ENCODE results near the gene SH3RF3.

The SH3RF3 gene

GRCh38 chr2:109247812-109248211 is 118.8 kb downstream of the SH3RF3 start:
- no peak for TF ChIP-seq CTCF (IDR thresholded peaks at IDR 0.05)
- H3K9me3 Mint-ChIP-seq, result peaks cover 4% of the 10 kb centered on the region
- no peaks in the 10 kb centered on the region for H3K36me3 Mint-ChIP-seq (ENCODE audit: low read depth)
- no peak overlapping the region for H3K27ac Mint-ChIP-seq
- peaks cover 11% of the 10 kb centered on the region for H3K27me3 Mint-ChIP-seq (ENCODE audit: low read depth, poor library complexity)
- H3K4me3 Mint-ChIP-seq, result no peak overlapping the region
- no peak for DNase-seq
- H3K4me1 Mint-ChIP-seq, result peaks cover 20% of the 10 kb centered on the region

GRCh38 chr2:109248590-109248989 is 119.6 kb downstream of the SH3RF3 start:
- no peak for TF ChIP-seq CTCF (IDR thresholded peaks at IDR 0.05)
- H3K27me3 Mint-ChIP-seq (ENCODE audit: low read depth, poor library complexity), result peaks cover 9% of the 10 kb centered on the region
- H3K27ac Mint-ChIP-seq, result no peak overlapping the region
- H3K9me3 Mint-ChIP-seq, result peaks cover 4% of the 10 kb centered on the region
- H3K4me3 Mint-ChIP-seq, result no peak overlapping the region
- peaks cover 14% of the 10 kb centered on the region for H3K4me1 Mint-ChIP-seq
- H3K36me3 Mint-ChIP-seq (ENCODE audit: low read depth), result no peaks in the 10 kb centered on the region
- no peak for DNase-seq

- Mint-ChIP-seq H3K36me3 (ENCODE audit: low read depth) (no peaks in the 10 kb centered on the region), H3K4me3 (no peak overlapping the region), H3K27ac (no peak overlapping the region), H3K27me3 (ENCODE audit: low read depth, poor library complexity) (peaks cover 9% of the 10 kb centered on the region), H3K4me1 (peaks cover 23% of the 10 kb centered on the region), H3K9me3 (no peaks in the 10 kb centered on the region)
- no peak for DNase-seq
- TF ChIP-seq CTCF (IDR thresholded peaks at IDR 0.05), result no peak
Measured at GRCh38 chr2:109253217-109253616, 124.2 kb downstream of the SH3RF3 start.

GRCh38 chr2:109254174-109254904 is 125.3 kb downstream of the SH3RF3 start:
- no peak for DNase-seq
- no peak for TF ChIP-seq CTCF (IDR thresholded peaks at IDR 0.05)
- peaks cover 6% of the 10 kb centered on the region for H3K27me3 Mint-ChIP-seq (ENCODE audit: low read depth, poor library complexity)
- H3K9me3 Mint-ChIP-seq, result no peaks in the 10 kb centered on the region
- no peaks in the 10 kb centered on the region for H3K36me3 Mint-ChIP-seq (ENCODE audit: low read depth)
- H3K4me1 Mint-ChIP-seq, result peaks cover 31% of the 10 kb centered on the region
- H3K4me3 Mint-ChIP-seq, result no peak overlapping the region
- H3K27ac Mint-ChIP-seq, result no peak overlapping the region

GRCh38 chr2:109255654-109256053 is 126.6 kb downstream of the SH3RF3 start:
- no peak overlapping the region for H3K27ac Mint-ChIP-seq
- TF ChIP-seq CTCF (IDR thresholded peaks at IDR 0.05), result no peak
- no peak overlapping the region for H3K4me3 Mint-ChIP-seq
- H3K4me1 Mint-ChIP-seq, result peaks cover 44% of the 10 kb centered on the region
- H3K36me3 Mint-ChIP-seq (ENCODE audit: low read depth), result no peaks in the 10 kb centered on the region
- no peak for DNase-seq
- H3K9me3 Mint-ChIP-seq, result no peaks in the 10 kb centered on the region
- H3K27me3 Mint-ChIP-seq (ENCODE audit: low read depth, poor library complexity), result peaks cover 6% of the 10 kb centered on the region

GRCh38 chr2:109256111-109256510 is 127.1 kb downstream of the SH3RF3 start:
- no peak overlapping the region for H3K4me3 Mint-ChIP-seq
- H3K4me1 Mint-ChIP-seq, result peaks cover 49% of the 10 kb centered on the region

More at GRCh38 chr2:109256111-109256510, 127.1 kb downstream of the SH3RF3 start:
- no peaks in the 10 kb centered on the region for H3K9me3 Mint-ChIP-seq
- no peak overlapping the region for H3K27ac Mint-ChIP-seq
- peaks cover 6% of the 10 kb centered on the region for H3K27me3 Mint-ChIP-seq (ENCODE audit: low read depth, poor library complexity)
- no peak for DNase-seq
- no peak for TF ChIP-seq CTCF (IDR thresholded peaks at IDR 0.05)
- no peaks in the 10 kb centered on the region for H3K36me3 Mint-ChIP-seq (ENCODE audit: low read depth)
